Endodermal cell (in vitro differentiated cells): ENCODE data around the gene KMT2E. TPM values are rescaled to one million over a fixed set of nuclear protein-coding genes. Genes with fewer than 3 reads are reported as not detected.

Experiments used
- DNase-seq: peaks from one replicate; pipeline ENCODE4 v3.0.0-alpha.2; 2017
- H3K27ac ChIP-seq: 2 replicates; pipeline ENCODE4 v1.5.1; 2013; ENCODE audit warnings: mild to moderate bottlenecking, low read depth, low read length, moderate library complexity
- H3K27me3 ChIP-seq: 2 replicates; pipeline ENCODE4 v1.6.1; 2013; ENCODE audit warnings: mild to moderate bottlenecking, low read length, moderate library complexity; ENCODE audit not compliant: insufficient read depth, control insufficient read depth, poor library complexity, severe bottlenecking
- H3K36me3 ChIP-seq: 2 replicates; pipeline ENCODE4 v1.7.0; 2013; ENCODE audit warnings: mild to moderate bottlenecking, low read length, moderate library complexity; ENCODE audit not compliant: control insufficient read depth, insufficient read depth
- H3K4me1 ChIP-seq: one replicate; pipeline ENCODE4 v1.7.0; 2013; ENCODE audit warnings: low read length; ENCODE audit not compliant: control insufficient read depth, insufficient read depth
- H3K4me3 ChIP-seq: 2 replicates; pipeline ENCODE4 v1.5.1; 2013; ENCODE audit warnings: mild to moderate bottlenecking, low read length, moderate library complexity
- H3K9ac ChIP-seq: 2 replicates; pipeline ENCODE4 v1.6.1; 2013; ENCODE audit warnings: mild to moderate bottlenecking, low read length, moderate library complexity; ENCODE audit not compliant: poor library complexity, severe bottlenecking; ENCODE audit errors: extremely low read depth
- H3K9me3 ChIP-seq: 2 replicates; pipeline ENCODE4 v1.6.1; 2013; ENCODE audit warnings: mild to moderate bottlenecking, low read length, moderate library complexity; ENCODE audit not compliant: control insufficient read depth
- H3K27ac Mint-ChIP-seq: 2 replicates; pipeline ENCODE4 v1.8.0; 2020; ENCODE audit warnings: mixed read lengths
- H3K27me3 Mint-ChIP-seq: 2 replicates; pipeline ENCODE4 v1.8.0; 2021; ENCODE audit warnings: mild to moderate bottlenecking, mixed read lengths; ENCODE audit not compliant: insufficient read depth
- H3K36me3 Mint-ChIP-seq: 2 replicates; pipeline ENCODE4 v1.8.0; 2020; ENCODE audit warnings: low read depth, mixed read lengths
- H3K4me1 Mint-ChIP-seq: 2 replicates; pipeline ENCODE4 v1.8.0; 2020; ENCODE audit warnings: mixed read lengths
- H3K4me3 Mint-ChIP-seq: 2 replicates; pipeline ENCODE4 v1.8.0; 2020; ENCODE audit warnings: mild to moderate bottlenecking, moderate library complexity, mixed read lengths
- H3K9me3 Mint-ChIP-seq: 2 replicates; pipeline ENCODE4 v1.8.0; 2020; ENCODE audit warnings: mild to moderate bottlenecking, mixed read lengths
- CTCF ChIP-seq: fragments of 200-600 bp; sonication (generic); conservative IDR thresholded peaks from 2 replicates; pipeline ENCODE4 v1.5.0; 2021; ENCODE audit warnings: antibody characterized with exemption, mild to moderate bottlenecking
- WGBS, 2 experiments: methylation state at CpG; one replicate each; pipeline versions ENCODE4 v1.1.5 to v1.1.7; 2013; ENCODE audit warnings: missing lambda C conversion rate in 2 of 2, mixed read lengths in 1 of 2; ENCODE audit not compliant: insufficient coverage in 1 of 2, insufficient read length in 1 of 2; 5-methylcytosine and 5-hydroxymethylcytosine counted together
- total RNA-seq, 2 donors: library from RNA; stranded (reverse); fragmentation: NEBNext Ultra II Directional in 1 of 2; extraction: Animal tissue kit (Norgen Biotek cat#: 25700) in 1 of 2; gene quantifications; 2 replicates in 1 of 2; 3 replicates in 1 of 2; pipeline ENCODE4 v1.2.1, GENCODE V29; 2021

Gene KMT2E
- total RNA-seq, 2 donors from 2014 or later: 65.7 to 70.4 TPM

- peak; percentile 98 for DNase-seq
- Mint-ChIP-seq H3K9me3 (no peaks in the 10 kb centered on the region), H3K36me3 (peaks cover 25% of the 10 kb centered on the region), H3K27me3 (peaks cover 2% of the 10 kb centered on the region), H3K27ac (peak overlapping the region; percentile 100), H3K4me3 (peak overlapping the region; percentile 100), H3K4me1 (peaks cover 26% of the 10 kb centered on the region)
- Histone ChIP-seq H3K4me3 (peak overlapping the region; percentile 99), H3K27ac (peak overlapping the region; percentile 100), H3K36me3 (peaks cover 18% of the 10 kb centered on the region), H3K27me3 (no peaks in the 10 kb centered on the region), H3K9ac (peak overlapping the region; percentile 100), H3K4me1 (no peaks in the 10 kb centered on the region), H3K9me3 (no peaks in the 10 kb centered on the region)
- TF ChIP-seq CTCF: no peak
- WGBS, 2 experiments: 0 to 1% methylated on average over 16 to 54 of the region's 54 CpGs
Measured at GRCh38 chr7:105012503-105013220, 1.3 kb upstream of the KMT2E start.

- Mint-ChIP-seq H3K9me3 (no peaks in the 10 kb centered on the region), H3K4me3 (peak overlapping the region; percentile 100), H3K36me3 (peaks cover 21% of the 10 kb centered on the region), H3K4me1 (peaks cover 28% of the 10 kb centered on the region), H3K27me3 (peaks cover 2% of the 10 kb centered on the region), H3K27ac (peak overlapping the region; percentile 100)
- Histone ChIP-seq H3K27me3 (no peaks in the 10 kb centered on the region), H3K4me1 (no peaks in the 10 kb centered on the region), H3K9ac (peak overlapping the region; percentile 100), H3K27ac (peak overlapping the region; percentile 100), H3K4me3 (peak overlapping the region; percentile 99), H3K9me3 (no peaks in the 10 kb centered on the region), H3K36me3 (peaks cover 12% of the 10 kb centered on the region)
- WGBS, 2 experiments: 0 to 1% methylated on average over 16 to 39 of the region's 39 CpGs
- TF ChIP-seq CTCF: peak; percentile 73
- peak; percentile 95 for DNase-seq
Measured at GRCh38 chr7:105013221-105013815, 687 bp upstream of the KMT2E start.

GRCh38 chr7:105014693-105015389 lies 836 bp downstream of the KMT2E start:
- H3K9ac ChIP-seq: peak overlapping the region; percentile 100
- no peaks in the 10 kb centered on the region for H3K9me3 Mint-ChIP-seq
- WGBS, 2 experiments: 0 to 1% methylated on average over 12 to 22 of the region's 22 CpGs
- peak overlapping the region; percentile 99 for H3K4me3 ChIP-seq
- TF ChIP-seq CTCF: no peak
- DNase-seq: peak; percentile 74
- H3K27me3 Mint-ChIP-seq: peaks cover 2% of the 10 kb centered on the region
- H3K9me3 ChIP-seq: no peaks in the 10 kb centered on the region
- H3K36me3 Mint-ChIP-seq: peaks cover 15% of the 10 kb centered on the region
- peak overlapping the region; percentile 100 for H3K27ac ChIP-seq
- peaks cover 3% of the 10 kb centered on the region for H3K36me3 ChIP-seq
- peak overlapping the region; percentile 100 for H3K4me3 Mint-ChIP-seq
- peak overlapping the region; percentile 100 for H3K27ac Mint-ChIP-seq
- no peaks in the 10 kb centered on the region for H3K4me1 ChIP-seq
- H3K4me1 Mint-ChIP-seq: peaks cover 29% of the 10 kb centered on the region
- no peaks in the 10 kb centered on the region for H3K27me3 ChIP-seq
